Stimulated activated memory B cell treated with anti-CD40 and anti-IgM and Interleukin-4, amounts not matched to agents 10 μg/mL and 1 μg/mL and 100 μg/mL, for 72 hours (primary cell): ENCODE measurements around the gene CLCN3.
A peak's percentile ranks its signal among the peaks of the same experiment; 100 is the strongest.
"Not testable (repeated sequence)": the region's sequence is repeated elsewhere in the genome, so short reads cannot be mapped to it uniquely, and the experiment has no call there.

ENCODE experiments used
- ATAC-seq: fragments of 150-1000 bp; cut with Tn5 transposase; 2 replicates; pipeline ENCODE4 v1.10.0; 2021
- H3K27ac Mint-ChIP-seq: one replicate; pipeline ENCODE4 v1.8.0; 2022; ENCODE audit warnings: mild to moderate bottlenecking, mixed read lengths
- H3K27me3 Mint-ChIP-seq: one replicate; pipeline ENCODE4 v1.8.0; 2022; ENCODE audit warnings: mixed read lengths
- H3K36me3 Mint-ChIP-seq: one replicate; pipeline ENCODE4 v1.8.0; 2022; ENCODE audit warnings: mixed read lengths
- H3K4me1 Mint-ChIP-seq: one replicate; pipeline ENCODE4 v1.8.0; 2022; ENCODE audit warnings: mixed read lengths
- H3K4me3 Mint-ChIP-seq: one replicate; pipeline ENCODE4 v1.8.0; 2022; ENCODE audit warnings: mild to moderate bottlenecking, moderate library complexity, mixed read lengths
- H3K9me3 Mint-ChIP-seq: one replicate; pipeline ENCODE4 v1.8.0; 2022; ENCODE audit warnings: mixed read lengths

The CLCN3 gene

DNA sequence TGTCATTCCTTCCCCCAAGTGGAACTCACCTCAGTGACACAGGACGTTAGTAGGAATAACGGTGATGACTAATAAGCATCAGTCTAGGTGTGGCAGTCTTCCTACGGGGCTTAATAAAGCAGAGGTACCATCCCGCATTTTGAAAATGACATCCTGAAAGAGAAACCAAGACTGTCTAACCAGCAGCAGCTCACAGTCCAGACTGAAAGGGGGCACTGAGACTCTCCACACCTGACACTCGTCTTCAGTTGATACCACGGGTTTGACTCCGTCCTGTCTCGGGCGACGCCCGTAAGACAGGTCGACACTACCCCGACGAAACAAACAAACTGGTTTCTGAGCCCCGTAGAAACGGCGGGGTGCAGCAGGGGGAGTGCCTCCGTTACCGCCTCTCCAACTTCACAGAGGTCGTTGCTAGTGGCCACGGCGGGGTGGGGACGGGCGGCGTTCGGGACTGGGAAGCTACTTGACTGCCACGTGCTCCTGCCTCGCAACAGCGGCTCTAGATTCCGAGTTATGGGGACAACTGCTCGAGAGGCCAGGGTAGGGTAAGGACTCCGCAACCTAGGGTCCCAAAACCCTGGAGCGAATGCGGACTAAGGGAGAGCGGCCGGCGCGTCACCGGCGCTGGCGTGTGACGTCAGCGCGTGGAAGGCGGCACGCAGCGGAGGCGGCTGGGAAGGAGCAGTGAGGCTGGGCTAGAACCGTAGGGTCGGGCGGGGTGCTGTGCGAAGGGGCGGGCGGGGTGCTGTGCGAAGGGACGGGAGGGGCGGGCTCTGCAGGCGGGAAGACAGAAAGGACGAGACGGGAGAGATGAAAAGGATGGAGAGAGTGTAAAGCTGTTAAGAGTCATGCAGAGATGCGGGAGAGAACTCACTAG, 8.1 kb upstream of the CLCN3 start, which contains the start of gene NEK1:
NEK1 (minus strand) TSS at position 593 of the 880 bp plus-strand sequence. CDS start 9,953 bp downstream, outside the sequence.
- Mint-ChIP-seq H3K27ac (peak within 1 kb of the TSS; percentile 92), H3K27me3 (no peaks in the 10 kb centered on the region), H3K9me3 (no peaks in the 10 kb centered on the region), H3K4me1 (peaks cover 21% of the 10 kb centered on the region), H3K36me3 (peaks cover 6% of the 10 kb centered on the region), H3K4me3 (peak within 1 kb of the TSS; percentile 92)
- peak; percentile 99 for ATAC-seq

GRCh38 chr4:169612871-169613859, 7.2 kb upstream of the CLCN3 start:
- ATAC-seq: peak; percentile 45

GRCh38 chr4:169615467-169616106, 4.8 kb upstream of the CLCN3 start:
- Mint-ChIP-seq H3K9me3 (no peaks in the 10 kb centered on the region), H3K36me3 (no peaks in the 10 kb centered on the region), H3K4me1 (peaks cover 23% of the 10 kb centered on the region), H3K27ac (no peak overlapping the region), H3K4me3 (no peak overlapping the region), H3K27me3 (no peaks in the 10 kb centered on the region)
- no peak for ATAC-seq

More at GRCh38 chr4:169612871-169613859, 7.2 kb upstream of the CLCN3 start:
- Mint-ChIP-seq H3K27me3 (no peaks in the 10 kb centered on the region), H3K4me3 (peak overlapping the region; percentile 92), H3K27ac (peak overlapping the region; percentile 92), H3K4me1 (peaks cover 21% of the 10 kb centered on the region), H3K9me3 (no peaks in the 10 kb centered on the region), H3K36me3 (no peaks in the 10 kb centered on the region)

DNA sequence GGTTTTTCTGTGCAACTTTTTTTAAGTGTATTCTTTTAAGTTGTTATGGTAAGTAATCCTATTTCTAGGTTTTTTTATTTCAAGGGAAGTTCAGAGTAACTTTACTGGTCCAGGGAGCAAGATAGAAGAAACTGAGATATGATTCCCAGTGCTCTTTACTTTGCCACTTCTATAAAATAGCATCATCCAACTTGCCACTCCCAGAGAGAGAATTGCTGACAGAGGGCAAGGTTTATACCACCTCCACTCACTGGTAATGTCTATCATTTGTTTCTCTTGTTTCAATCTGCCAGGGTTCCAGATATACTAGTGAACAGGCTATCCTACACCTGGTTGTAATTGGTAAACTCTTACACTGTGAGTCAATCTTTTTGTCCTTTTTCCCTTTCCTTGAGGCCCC, 3.5 kb upstream of the CLCN3 start:
- Mint-ChIP-seq H3K9me3 (no peaks in the 10 kb centered on the region), H3K4me3 (no peak overlapping the region), H3K4me1 (peaks cover 22% of the 10 kb centered on the region)

GRCh38 chr4:169617306-169617705, 3.1 kb upstream of the CLCN3 start:
- Mint-ChIP-seq H3K27me3 (no peaks in the 10 kb centered on the region), H3K27ac (no peak overlapping the region), H3K36me3 (no peaks in the 10 kb centered on the region), H3K9me3 (no peaks in the 10 kb centered on the region), H3K4me3 (no peak overlapping the region), H3K4me1 (peaks cover 27% of the 10 kb centered on the region)
- no peak for ATAC-seq

More for the DNA sequence above, 3.5 kb upstream of the CLCN3 start:
- ATAC-seq: no peak
- Mint-ChIP-seq H3K36me3 (no peaks in the 10 kb centered on the region), H3K27ac (no peak overlapping the region), H3K27me3 (no peaks in the 10 kb centered on the region)

DNA sequence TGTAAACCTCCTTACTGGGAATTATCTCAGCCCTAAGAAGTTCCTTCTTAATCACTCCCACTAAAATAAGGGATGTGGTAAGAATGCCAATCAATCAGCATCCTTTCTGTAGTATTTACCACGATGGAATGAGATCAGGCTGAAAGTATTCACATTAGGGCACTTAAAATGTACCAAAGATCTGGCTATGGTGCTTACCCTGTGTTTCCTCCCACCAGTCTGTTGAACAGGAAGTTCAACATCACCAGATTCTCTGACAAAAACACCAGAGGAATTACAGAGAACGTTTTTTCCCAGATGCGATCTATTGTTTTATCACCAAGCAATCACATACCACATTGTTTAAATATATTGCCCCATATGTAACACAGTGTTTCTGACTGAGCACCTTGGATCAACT, 2.1 kb upstream of the CLCN3 start:
- Mint-ChIP-seq H3K27me3 (no peaks in the 10 kb centered on the region), H3K9me3 (no peaks in the 10 kb centered on the region), H3K27ac (no peak overlapping the region), H3K4me1 (peaks cover 31% of the 10 kb centered on the region), H3K36me3 (peaks cover under 1% of the 10 kb centered on the region), H3K4me3 (no peak overlapping the region)
- no peak for ATAC-seq

- H3K36me3 Mint-ChIP-seq: peaks cover 6% of the 10 kb centered on the region
- no peak for ATAC-seq
- peak overlapping the region; percentile 96 for H3K27ac Mint-ChIP-seq
- peaks cover 36% of the 10 kb centered on the region for H3K4me1 Mint-ChIP-seq
- H3K4me3 Mint-ChIP-seq: peak overlapping the region; percentile 96
- H3K9me3 Mint-ChIP-seq: no peaks in the 10 kb centered on the region
- H3K27me3 Mint-ChIP-seq: no peaks in the 10 kb centered on the region
Measured at GRCh38 chr4:169618986-169619385, 1.4 kb upstream of the CLCN3 start.

DNA sequence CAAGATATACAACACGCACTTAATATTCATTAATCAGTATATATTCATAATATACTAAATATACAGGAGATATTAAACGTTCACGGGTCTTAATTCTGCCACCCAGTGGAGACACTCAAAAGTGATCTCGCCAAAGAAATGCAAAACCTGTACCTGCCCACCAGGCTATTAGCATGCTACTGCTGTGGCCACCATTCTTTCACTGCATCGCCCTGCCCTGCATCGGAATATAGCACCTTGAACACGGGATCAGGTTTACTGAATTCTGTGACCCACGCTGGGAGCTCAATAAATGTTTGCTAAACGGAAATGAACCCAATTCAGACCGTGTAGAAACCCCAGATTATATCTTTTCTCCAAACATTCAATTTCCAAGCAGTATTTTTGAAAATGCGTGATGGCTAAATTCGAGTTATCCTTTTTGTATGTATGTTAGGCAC, 840 bp upstream of the CLCN3 start:
- Mint-ChIP-seq H3K36me3 (peaks cover 6% of the 10 kb centered on the region), H3K27ac (peak overlapping the region; percentile 96), H3K4me3 (peak overlapping the region; percentile 96), H3K9me3 (no peaks in the 10 kb centered on the region), H3K27me3 (no peaks in the 10 kb centered on the region), H3K4me1 (peaks cover 36% of the 10 kb centered on the region)
- peak; percentile 77 for ATAC-seq

- H3K27ac Mint-ChIP-seq: peak overlapping the region; percentile 96
- H3K4me3 Mint-ChIP-seq: peak overlapping the region; percentile 96
- ATAC-seq: no peak
- H3K4me1 Mint-ChIP-seq: peaks cover 47% of the 10 kb centered on the region
- peaks cover 17% of the 10 kb centered on the region for H3K36me3 Mint-ChIP-seq
- H3K27me3 Mint-ChIP-seq: no peaks in the 10 kb centered on the region
- H3K9me3 Mint-ChIP-seq: no peaks in the 10 kb centered on the region
Measured at GRCh38 chr4:169620880-169621248, 486 bp downstream of the CLCN3 start.

DNA sequence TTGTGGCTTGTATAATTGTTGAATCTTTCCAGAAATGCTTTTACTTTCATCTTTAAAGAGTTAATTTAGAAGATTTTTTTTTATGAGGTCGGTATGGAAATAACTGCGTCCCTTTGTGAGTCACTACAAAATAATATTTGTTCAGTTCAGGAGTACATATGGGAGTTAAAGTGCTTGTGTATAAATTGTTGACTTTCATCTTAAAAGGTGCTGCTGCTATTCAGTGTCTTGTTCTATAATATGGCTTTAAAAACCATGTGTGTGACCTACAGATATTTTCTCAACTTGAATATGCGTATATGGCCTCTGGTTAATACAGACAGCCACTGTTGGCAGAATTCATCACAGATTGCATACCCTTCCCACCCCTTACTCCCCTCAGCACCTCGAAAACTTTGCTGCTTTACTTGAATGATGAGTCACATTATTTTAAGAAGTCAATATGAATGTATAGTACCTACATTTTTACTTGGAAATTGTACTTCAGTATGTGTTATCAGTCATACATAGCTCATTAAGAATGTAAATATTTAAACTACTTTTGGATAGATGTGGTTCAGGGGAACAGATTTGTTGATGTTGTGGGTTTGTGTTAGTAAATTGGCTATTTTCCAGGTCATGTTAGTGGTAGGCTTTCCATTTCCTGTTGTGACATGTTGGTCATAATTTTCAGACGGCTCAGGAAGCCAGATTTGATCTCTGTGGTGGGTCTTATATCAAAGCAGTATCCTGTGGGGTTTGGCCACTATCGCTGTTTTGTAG, 1.5 kb downstream of the CLCN3 start:
- Mint-ChIP-seq H3K27me3 (no peaks in the 10 kb centered on the region), H3K4me1 (peaks cover 58% of the 10 kb centered on the region), H3K4me3 (peak overlapping the region; percentile 70), H3K27ac (peak overlapping the region; percentile 44), H3K9me3 (no peaks in the 10 kb centered on the region), H3K36me3 (peaks cover 17% of the 10 kb centered on the region)
- ATAC-seq: no peak

DNA sequence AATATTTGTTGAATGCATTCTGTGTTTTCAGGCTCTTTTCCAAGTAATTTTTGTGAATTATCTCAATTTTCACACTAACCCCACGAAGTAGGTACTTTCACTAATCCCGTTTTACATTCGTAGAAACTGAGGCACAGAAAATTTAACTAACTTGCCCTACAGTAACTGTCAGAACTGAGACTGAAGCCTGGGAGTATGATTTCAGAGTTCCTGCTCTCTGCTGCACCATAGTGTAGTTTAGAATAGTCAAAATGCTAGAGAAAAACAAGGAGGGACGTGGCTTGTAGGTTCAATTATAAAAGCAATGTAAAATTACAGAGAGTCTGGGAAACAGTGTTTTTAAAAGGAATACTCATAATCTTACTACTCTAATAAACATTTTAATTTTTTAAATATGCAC, 2.2 kb downstream of the CLCN3 start:
- Mint-ChIP-seq H3K27me3 (no peaks in the 10 kb centered on the region), H3K9me3 (no peaks in the 10 kb centered on the region), H3K4me1 (peaks cover 62% of the 10 kb centered on the region), H3K36me3 (peaks cover 17% of the 10 kb centered on the region), H3K27ac (peak overlapping the region; percentile 44), H3K4me3 (no peak overlapping the region)
- ATAC-seq: no peak

DNA sequence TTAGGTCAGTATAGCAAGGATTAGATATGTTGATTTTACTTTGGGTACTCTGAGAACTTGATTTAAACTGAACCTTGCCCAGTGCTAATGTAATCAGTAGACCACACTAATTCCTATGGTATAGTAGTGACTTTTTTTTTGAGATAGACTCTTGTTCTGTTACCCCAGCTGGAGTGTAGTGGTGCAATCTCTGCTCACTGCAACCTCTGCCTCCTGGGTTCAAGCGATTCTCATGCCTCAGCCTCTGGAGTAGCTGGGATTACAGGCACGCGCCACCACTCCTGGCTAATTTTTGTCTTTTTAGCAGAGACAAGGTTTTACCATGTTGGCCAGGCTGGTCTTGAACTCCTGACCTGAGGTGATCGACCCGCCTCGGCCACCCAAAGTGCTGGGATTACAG, 3.6 kb downstream of the CLCN3 start:
- H3K27me3 Mint-ChIP-seq, ATAC-seq, H3K27ac Mint-ChIP-seq, H3K4me3 Mint-ChIP-seq, H3K9me3 Mint-ChIP-seq: not testable (repeated sequence)
- Mint-ChIP-seq H3K4me1 (peaks cover 55% of the 10 kb centered on the region), H3K36me3 (peaks cover 17% of the 10 kb centered on the region)

GRCh38 chr4:169625886-169626285, 5.5 kb downstream of the CLCN3 start:
- no peak for ATAC-seq
- Mint-ChIP-seq H3K9me3 (no peaks in the 10 kb centered on the region), H3K36me3 (peaks cover 17% of the 10 kb centered on the region), H3K27ac (no peak overlapping the region), H3K4me1 (peaks cover 52% of the 10 kb centered on the region), H3K27me3 (no peaks in the 10 kb centered on the region), H3K4me3 (no peak overlapping the region)
